GM10266 (cell line): ENCODE measurements around the gene ESRRA.

Experiments
- DNase-seq: peaks from one replicate; pipeline ENCODE4 v3.0.0; 2012; ENCODE audit errors: extremely low spot score
- CTCF ChIP-seq: IDR thresholded peaks from 2 replicates; pipeline ENCODE4 v1.5.1; 2012; ENCODE audit warnings: mild to moderate bottlenecking, low read depth; ENCODE audit not compliant: control insufficient read depth, insufficient read depth; ENCODE audit errors: missing control alignments

ESRRA gene

GRCh38 chr11:64364435-64364834, 59.1 kb downstream of the ESRRA start:
- TF ChIP-seq CTCF: no peak
- DNase-seq: peak; percentile 17

DNA sequence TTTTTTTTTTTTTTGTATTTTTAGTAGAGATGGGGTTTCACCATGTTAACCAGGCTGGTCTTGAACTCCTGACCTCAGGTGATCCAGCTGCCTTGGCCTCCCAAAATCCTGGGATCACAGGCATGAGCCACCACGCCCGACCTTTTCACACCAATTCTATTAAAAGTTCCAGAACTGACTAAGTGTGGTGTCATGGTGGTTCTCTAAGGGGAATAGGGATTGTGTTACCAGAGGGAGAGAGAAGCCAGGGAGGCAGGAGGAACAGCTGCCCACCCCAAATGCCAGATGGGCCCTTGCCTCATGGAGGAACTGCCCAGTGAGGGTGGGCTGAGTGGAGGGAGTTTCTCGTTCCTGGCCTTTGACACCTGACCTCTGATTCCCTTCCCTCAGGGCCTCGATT, 59.6 kb downstream of the ESRRA start:
- DNase-seq: no peak
- no peak for TF ChIP-seq CTCF
